Glomerular endothelial cell (primary cell): ENCODE data around the gene COPZ1. TPM values are rescaled to one million over a fixed set of nuclear protein-coding genes. Genes with fewer than 3 reads are reported as not detected.
"Not testable (repeated sequence)": the region's sequence is repeated elsewhere in the genome, so short reads cannot be mapped to it uniquely, and the experiment has no call there.

ENCODE experiments used
- DNase-seq: peaks from one replicate; pipeline ENCODE4 v3.0.0-alpha.2; 2011; ENCODE audit warnings: low read depth, low spot score; ENCODE audit errors: extremely low read depth
- total RNA-seq: library from RNA; depleted of rRNA; stranded (reverse); fragments of >200 nt; gene quantifications from 2 replicates; pipeline ENCODE4 v1.2.3, GENCODE V29; 2015

COPZ1 gene
- total RNA-seq, 1 donor from 2014 or later = 115 TPM

DNA sequence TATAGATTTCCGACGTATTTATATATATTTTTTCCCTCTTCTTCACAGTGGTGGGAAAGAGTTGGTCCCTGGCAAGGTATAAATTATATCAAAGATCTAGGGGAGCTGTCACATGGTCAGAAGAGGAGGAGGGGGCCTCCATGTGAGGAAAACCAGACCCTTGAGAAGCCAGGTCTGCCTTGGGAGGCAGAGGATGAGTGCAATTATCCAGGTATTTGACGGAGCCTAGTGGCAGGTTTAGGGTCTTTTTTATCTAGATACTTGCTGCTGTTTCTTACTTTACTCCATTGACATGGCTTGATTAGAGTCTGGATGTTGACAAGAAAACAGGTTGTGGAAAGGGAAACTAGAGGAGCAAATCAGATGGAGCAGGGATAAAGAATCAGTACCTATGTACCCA lies 5.5 kb downstream of the COPZ1 start:
- DNase-seq = no peak

DNA sequence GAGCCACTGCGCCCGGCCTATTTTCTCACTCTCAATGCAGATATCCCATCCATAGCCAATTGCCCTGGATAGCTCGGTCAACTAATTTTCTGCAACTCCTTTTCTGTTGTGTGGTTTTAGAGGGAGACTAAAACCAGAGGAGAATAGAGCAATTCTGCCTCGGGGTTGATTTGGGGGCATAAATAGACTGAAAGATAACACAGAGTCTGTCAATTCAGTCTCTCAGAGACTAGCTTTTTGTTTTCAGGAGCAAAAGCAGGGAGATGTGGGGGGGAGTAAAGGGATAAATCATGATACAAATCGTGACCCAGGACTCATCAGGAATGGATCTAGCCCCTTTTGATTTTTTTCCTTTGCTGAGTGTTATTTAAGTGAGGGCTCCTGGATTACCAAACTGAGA lies 6.5 kb downstream of the COPZ1 start:
- DNase-seq = no peak

DNA sequence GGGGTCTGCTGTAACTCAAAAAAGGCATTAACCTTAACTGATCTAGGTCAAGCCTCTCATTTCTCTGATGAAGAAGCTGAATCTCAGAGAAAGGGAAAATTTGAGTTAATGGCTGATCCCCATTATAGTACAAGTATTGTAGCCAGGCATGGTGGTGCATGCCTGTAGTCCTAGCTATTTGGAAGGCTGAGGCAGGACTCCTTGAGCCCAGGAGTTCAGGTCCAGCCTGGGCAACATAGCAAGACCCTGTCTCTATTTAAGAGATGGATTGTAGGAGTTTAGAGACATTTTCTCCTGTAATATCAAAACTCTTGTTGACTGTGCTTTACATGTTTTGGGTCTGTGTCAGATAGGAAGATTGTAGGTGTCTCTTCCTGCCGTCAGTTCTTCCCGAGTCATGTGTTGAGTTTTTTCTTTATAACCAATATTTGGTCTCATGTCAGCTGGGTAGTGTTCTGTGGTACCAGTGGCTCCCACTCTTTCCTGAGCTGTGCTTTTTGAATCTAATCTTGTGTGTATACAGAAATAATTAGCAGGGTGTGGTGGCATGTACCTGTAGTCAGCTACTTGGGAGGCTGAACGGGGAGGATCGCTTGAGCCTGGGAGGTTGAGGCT lies 8.6 kb downstream of the COPZ1 start:
- DNase-seq = no peak

DNA sequence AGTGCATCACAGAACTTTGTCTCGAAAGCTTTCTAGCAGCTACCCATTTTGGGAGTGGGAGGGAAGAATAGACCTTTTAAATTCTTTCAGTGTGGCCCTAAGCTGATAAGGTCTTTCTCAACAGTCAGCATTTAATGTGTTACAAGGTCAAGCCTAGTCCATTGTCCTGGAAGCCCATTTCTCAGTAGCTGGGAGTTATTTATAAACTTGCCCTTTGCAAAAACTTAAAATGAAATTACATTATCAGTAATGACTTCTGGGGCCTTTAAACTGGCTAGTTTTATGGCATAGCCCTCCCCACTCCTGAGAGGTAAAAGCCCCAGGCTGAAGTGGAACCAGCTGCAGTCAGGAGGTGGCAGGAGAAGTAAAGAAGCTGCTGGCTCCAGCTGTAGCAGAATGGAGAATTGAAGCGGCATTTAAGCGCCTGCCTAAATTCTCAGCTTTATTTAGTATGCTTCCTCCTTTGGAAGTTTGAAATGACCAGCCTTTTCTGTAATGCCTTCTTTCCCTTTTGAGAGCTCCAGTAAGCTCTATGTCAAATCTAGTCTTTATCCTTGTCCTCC lies 12.4 kb downstream of the COPZ1 start:
- DNase-seq = no peak

DNA sequence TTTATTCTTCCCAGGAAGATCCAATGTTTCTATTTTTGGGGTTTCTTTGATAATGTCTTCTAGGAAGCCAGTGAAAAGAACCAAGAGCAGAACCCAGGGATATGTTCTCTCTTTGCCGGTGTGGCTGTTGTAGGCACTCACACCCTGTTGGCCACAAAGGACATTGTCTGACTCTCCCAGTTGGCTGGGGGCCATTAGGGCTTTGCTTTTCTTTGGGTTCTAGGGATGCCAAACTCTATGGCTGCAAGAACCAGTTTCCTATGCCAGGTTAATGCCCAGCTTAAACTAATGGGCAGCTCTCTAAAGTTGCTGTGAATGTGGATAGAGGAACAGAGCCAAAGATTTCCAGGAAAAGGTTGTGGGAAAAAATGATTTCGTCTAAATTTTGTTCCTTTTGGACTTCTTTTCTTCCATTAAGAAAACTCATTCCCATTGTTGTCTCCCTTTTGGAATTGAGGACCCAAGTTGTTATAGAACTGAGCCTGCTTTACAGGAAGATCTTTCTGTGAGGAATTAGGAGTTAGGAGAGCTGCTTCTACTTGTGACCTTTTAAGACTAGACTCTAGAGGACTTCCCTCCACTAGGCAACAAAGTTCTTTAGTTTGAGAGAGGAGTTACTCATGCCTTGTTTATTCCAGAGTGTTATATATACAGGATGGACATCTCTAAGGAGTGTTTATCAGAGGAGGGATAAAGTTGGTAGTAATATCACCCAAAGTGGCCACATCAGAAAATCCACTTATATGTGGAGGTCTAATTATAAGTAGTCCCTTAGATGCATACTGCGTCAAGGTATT lies 13.1 kb downstream of the COPZ1 start:
- DNase-seq = no peak

DNA sequence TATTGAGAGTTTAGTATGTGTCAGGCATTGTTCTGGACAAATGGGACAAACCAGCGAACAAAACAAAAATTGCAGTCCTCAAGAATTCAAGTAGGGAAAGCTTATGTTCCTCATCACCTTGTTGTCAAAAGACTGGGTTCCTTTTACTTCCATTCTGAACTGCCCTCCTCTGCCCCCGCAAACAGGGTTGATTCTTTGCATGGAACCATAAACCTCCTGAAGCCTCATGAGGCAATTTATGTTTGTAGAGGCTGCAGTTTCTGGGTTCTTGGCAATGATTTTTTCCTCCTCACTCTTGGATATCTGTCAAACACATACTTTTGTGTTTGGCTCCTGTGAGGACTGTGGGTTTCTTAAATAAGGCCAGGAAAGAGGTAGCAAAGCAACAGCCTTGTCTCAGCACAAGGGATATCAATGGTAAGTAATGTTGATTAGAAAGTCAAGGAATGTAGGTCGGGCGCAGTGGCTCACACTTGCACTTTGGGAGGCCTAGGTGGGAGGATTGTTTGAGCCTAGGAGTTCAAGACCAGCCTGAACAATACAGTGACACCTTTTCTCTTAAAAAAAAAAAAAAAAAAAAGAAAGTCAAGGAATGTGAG lies 13.9 kb downstream of the COPZ1 start:
- no peak for DNase-seq

DNA sequence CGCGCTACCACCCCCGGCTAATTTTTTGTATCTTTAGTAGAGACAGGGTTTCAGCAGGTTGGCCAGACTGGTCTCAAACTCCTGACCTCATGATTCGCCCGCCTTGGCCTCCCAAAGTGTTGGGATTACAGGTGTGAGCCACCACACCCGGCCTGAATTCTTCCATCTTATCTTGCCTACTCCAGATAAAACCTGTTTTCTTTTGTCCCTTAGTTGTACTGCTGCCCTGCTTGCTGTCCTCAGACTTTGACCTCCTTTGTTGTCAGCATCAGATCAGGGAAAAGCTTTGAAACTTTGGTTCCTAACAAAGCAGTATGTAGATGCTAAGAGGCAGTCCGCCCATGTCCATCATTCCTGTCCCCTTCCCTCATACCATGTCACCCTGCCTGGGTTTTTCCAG lies 15.9 kb downstream of the COPZ1 start:
- no peak for DNase-seq

DNA sequence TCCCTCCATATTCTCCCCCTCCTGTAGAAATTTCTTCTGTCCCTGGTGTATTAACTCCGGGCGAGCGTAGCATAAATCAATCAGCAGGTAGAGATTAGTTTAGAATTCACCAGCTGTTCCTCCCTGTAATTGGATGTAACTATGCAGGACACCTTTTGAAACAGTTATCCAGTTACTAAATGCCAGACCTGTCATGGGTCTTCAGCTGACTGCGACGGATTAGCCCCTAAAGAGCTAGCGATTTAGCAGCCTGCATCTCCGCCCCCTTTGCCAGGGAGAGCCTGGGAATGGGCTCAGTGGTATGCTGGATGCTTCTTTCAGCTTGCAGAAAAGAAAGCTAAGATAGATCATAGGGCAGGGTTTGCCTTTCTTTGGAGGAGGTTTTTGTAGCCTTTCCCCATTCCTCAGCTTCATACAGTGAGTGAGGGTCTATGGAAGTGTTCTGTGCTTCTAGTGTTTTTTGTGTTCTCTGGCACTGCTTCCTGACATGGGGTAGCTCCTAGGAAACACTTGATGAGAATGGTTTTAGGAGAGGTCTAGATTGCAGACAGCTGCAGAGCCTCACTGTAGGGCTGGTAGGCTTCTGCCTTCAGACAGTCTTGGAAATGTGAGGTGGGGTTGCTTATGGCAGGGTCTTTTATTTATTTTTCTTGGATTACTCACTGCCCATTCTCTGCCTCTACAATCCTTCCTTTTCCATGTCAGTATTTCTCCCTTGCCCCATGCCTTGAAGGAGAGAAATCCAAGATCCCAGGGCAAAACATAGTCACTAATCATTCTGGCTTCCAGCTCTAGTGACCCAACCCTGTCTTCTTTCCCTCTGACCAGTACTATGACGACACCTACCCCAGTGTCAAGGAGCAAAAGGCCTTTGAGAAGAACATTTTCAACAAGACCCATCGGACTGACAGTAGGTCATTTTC lies 16.7 kb downstream of the COPZ1 start:
- DNase-seq = no peak

DNA sequence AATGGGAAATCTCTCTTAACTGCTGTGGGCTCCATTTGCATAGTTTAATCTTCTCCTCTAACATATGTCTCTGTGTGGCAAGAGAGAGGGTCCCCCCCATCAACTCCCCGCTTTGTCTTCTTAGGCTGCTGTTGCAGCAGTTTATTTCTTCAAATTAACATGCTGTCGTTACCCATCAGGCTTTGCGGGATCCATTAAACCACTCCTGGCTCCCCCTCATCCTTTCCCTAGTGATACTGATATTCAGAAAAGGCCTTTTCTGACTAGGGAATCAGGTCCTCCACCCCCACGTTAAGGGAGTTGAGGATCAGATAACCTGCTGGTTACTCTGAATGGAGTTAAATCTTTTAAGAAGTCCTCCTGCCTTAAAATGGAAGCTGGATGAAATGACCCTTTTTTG lies 24.1 kb downstream of the COPZ1 start:
- DNase-seq = no peak

DNA sequence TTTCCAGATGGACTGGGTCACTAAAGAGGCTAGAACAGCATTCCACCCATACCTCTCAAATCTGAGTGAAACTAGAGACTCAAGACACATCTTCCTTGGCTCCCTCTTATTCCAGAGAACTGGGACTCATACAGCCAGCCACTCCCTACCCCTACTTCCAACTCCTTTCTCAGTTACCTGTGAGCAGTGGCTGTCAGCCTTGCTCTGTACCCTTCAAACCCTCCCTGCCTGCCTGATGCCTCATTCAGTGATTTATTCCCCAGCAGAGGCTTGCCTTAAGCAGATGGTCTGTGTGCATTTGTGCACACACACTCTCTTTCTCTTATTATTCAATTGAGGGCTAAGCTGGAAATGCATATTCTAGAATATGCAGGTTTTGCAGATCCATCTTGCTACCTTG lies 24.7 kb downstream of the COPZ1 start:
- DNase-seq = no peak

DNA sequence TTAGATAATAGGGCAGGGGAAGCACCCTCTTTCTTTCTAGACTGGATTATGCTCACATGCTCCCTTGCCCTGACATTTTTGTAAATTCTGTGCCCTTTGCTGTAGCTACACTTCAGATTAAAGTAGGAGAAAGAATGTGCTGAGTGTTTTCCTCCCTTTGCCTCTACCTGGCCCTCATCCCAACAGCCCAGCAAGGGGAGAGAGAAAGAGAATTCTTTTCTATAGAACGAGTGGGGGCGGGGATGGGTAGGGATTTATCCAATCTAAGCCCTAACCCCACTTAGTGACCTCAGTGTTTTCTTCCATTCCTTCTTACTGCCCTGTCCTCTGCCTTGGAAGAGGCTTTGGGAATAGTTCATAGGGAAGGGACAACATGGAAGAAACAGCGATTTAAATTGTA lies 25.8 kb downstream of the COPZ1 start:
- DNase-seq = no peak

DNA sequence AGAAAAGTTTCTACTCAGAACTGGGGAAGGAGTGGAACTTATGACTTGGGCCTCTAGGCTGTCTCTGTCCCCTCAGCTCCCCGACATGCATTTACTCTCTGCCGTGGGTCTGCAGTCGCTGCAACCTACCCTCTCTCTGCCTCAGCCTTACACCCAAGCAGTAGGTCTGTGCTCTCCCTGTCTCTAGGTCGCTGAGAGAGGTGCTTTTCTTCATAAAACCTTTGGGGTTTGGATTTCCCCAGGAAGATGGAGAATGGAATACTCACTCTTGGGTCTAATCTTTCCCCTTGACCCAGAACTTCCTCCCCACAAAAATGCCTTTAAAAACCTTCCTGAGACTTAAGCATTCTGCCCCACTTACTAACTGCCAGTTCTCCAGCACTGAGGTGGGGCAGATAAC lies 26.4 kb downstream of the COPZ1 start:
- DNase-seq = no peak

DNA sequence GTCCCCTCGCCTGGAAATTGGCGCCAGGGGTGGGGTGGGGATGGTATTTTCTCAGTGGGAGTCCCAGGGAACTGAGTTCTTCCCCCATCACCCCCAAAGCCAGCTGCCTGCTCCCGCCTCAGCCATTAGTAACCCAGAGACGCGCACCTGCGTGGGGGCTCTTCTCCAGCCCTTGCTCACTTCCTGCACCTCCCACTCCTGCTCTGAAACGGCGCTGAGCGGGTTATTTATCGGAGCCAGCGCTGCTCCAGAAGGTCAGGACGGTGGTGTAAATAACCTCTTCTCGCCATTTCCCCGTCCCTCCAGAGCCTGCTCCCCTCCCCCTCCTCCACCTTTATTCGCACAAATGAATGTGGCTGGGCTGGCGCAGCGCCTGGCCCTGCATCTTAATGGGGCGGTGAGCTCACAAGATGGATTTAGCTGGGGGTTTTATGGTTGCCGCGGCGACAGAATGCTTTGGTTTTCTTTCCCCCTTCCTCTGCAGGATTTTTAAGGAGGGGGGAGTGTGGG lies 27.1 kb downstream of the COPZ1 start:
- no peak for DNase-seq

DNA sequence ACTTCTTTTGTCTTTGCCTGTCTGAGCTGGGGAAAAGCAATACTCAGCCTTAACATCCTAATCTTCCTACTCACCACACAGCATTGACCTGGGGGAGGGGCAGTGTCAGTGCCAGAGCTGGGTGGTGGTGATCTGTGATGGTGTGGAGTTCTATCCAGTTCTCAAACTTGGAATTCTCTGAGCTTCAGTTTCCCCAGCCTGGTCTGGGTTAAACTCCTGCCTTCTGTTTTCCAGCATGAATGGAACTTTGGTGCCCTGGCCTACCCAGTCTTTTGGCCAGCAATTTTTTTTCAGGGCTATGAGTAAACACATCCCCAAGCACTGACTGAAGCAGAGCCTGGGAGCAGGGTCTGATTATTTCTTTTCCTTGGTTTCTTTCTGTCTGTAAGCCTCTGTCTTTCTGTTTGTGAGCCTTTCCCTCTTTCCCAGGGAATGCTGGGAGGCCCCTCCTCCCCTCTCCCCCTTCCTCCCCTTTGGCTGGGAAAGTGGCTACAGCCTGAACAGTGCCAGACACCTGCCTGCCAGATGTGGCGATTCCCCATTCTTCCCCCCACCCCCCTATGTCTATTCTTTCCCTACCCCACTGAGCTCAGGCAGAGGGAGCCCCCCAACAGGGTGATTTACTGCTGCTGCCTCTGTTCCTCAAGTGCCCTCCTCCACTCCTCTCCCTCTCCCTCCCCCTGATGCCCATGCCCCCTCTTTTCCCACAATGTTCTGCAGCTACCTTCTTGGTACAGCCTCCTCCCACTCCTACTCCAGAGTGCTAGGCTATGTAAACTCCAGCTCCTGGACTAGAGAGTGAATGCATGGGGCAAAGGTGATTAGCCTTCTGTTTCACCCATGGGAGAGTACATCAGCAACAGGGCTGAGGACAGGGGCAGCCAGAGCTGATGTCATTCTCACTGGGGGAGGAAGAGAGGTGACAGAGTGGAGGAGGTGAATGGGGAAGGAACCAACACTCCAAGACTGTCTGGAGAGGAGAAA lies 28.3 kb downstream of the COPZ1 start:
- no peak for DNase-seq

DNA sequence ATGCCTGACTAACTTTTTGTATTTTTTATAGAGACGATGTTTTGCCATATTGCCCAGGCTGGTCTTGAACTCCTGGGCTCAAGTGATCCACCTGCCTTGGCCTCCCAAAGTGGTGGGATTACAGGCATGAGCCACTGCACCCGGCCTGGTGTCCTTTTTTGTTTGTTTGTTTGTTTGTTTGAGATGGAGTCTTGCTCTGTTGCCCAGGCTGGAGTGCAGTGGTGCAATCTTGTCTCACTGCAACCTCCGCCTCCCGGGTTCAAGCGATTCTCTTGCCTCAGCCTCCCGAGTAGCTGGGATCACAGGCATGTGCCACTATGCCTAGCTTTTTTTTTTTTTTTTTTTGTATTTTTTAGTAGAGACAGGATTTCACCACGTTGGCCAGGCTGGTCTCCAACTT lies 29.3 kb downstream of the COPZ1 start:
- DNase-seq = not testable (repeated sequence)

DNA sequence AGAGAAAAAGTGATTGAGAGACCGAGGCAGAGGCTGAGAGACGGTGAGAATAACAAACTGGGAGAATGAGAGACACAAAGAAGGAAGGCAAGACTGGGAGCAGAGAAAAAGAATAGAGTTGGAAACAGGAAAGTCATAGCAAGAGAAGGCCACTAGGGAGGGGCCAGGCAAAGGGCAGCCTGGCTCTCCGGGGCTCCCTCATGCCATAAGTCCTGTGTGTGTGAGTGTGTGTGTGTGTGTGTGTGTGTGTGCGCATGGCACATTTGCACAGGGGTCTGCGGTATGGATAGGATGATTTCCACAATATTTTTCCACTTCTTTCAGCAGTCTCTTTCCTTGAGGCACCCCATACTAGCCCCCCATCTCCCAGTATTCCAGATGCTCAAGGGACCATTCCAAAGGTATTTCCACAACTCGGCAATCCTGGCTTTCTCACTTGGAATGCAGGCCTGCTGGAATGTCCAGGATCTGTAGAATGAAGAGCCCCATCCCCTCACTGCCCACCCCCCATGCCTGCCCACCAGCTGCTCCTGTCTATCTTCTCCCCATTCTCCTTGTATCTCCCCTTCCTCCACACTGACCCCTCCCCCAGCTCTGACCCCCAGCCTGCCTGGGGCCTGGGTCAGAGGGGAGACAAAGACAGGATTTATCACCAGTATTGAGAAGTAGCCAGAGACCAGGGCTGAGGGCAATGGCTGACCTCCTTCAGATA lies 30.3 kb downstream of the COPZ1 start:
- DNase-seq = no peak

DNA sequence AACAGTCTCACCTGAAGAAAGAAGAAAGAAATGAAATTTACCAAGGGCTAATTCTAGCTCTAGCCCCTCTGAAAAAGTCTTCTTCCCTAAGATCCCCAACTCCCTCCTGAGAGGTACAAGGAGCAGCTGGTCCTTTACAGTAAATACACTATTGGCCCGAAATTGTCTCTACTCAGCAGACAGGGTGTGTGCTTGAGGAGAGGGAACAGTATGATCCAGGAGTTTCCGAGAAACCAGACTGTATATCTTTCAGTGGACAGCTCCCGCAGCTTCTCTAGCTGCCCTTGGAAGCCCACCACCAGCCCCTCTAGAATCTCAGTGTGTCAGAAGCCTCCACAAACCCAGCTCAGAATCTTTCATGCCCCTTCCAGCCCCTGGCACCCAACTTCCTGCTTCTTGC lies 31.3 kb downstream of the COPZ1 start:
- DNase-seq = no peak

DNA sequence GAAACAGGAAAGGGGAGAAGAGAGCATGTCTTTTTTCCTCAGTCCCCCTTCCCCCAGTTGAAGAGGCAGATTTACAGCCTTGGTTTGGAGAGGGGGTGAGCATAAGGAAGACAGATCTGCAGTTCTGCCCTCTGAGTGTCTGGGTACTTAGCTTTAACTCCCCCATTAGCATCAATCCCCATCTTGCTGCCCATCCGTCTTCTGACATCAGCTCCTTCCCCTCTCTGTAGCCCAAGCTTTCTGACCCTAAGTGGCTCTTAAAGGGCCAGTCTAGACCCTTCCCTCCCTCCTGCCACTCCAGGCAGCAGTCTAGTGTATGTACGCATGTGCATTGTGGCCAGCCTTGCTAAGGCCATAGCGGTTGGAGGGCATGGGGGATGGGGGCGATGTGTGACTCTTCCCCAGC lies 32.0 kb downstream of the COPZ1 start:
- no peak for DNase-seq
